AG09309 (cell line): ENCODE measurements around the gene NLGN1.

Experiments used
- DNase-seq: peaks from one replicate; pipeline ENCODE4 v3.0.0-alpha.2; 2010; ENCODE audit warnings: low read depth
- H3K4me3 ChIP-seq: 2 replicates; pipeline ENCODE4 v1.5.1; 2011; ENCODE audit warnings: mild to moderate bottlenecking, low read depth, low read length, moderate library complexity; ENCODE audit not compliant: control insufficient read depth
- TF ChIP-seq, protein P1 (sequence below): IDR thresholded peaks from 2 replicates; pipeline ENCODE4 v1.5.1; 2011; ENCODE audit warnings: mild to moderate bottlenecking, low read depth, low read length, inconsistent platforms; ENCODE audit not compliant: insufficient read depth, control insufficient read depth; ENCODE audit errors: missing control alignments

Gene NLGN1

DNA sequence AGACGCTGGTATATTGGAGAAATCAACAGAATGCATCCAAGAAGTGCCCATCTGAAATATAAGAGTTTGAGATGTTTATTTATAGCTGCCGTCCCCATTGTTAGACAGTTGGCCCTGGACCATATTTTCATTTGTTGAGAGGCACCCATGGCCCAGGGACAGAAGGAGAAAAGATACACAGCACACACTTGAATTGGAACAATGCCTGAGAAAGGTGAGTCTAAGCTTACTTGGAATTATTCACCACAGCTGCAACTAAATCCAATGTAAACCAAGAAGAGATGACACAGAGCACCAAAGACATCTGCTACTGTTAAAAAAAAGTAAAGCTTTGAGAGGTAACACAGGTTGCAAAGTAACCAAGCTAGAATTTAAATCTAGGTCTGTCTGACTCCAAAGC lies 936.1 kb downstream of the NLGN1 start:
- no peak for DNase-seq
- TF ChIP-seq, protein P1, sequence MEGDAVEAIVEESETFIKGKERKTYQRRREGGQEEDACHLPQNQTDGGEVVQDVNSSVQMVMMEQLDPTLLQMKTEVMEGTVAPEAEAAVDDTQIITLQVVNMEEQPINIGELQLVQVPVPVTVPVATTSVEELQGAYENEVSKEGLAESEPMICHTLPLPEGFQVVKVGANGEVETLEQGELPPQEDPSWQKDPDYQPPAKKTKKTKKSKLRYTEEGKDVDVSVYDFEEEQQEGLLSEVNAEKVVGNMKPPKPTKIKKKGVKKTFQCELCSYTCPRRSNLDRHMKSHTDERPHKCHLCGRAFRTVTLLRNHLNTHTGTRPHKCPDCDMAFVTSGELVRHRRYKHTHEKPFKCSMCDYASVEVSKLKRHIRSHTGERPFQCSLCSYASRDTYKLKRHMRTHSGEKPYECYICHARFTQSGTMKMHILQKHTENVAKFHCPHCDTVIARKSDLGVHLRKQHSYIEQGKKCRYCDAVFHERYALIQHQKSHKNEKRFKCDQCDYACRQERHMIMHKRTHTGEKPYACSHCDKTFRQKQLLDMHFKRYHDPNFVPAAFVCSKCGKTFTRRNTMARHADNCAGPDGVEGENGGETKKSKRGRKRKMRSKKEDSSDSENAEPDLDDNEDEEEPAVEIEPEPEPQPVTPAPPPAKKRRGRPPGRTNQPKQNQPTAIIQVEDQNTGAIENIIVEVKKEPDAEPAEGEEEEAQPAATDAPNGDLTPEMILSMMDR = no peak
- H3K4me3 ChIP-seq = no peak overlapping the region

GRCh38 chr3:174334111-174334510 lies 936.6 kb downstream of the NLGN1 start:
- TF ChIP-seq, protein P1 = no peak
- H3K4me3 ChIP-seq = no peak overlapping the region
- no peak for DNase-seq

DNA sequence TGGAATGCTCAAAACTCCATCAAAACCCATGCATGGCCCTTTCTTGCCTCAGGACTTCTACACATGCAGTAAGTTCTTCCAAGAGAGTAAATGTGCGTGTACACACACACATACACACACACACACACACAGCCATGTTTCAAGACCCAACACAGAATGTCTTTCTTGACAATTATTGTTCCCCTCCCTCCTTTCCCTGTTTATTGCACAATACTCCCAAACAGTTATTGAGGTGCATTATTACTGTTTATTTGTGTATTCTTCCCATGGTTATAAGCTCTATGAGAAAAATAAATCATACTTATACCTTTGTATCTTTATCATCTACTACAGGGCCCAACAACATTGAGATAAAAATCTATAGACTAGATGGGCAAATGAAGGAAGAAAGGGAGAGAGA lies 937.8 kb downstream of the NLGN1 start:
- no peak for DNase-seq
- TF ChIP-seq, protein P1 = no peak
- H3K4me3 ChIP-seq = no peak overlapping the region

- H3K4me3 ChIP-seq = no peak overlapping the region
- DNase-seq = no peak
- TF ChIP-seq, protein P1 = no peak
Measured at GRCh38 chr3:174335910-174336309, 938.4 kb downstream of the NLGN1 start.
